K562 (cell line): ENCODE data around the gene DBNDD2. TPM values are rescaled to one million over a fixed set of nuclear protein-coding genes. Genes with fewer than 3 reads are reported as not detected.

Experiments
- ATAC-seq: fragments of 200-7000 bp; cut with Tn5 transposase; 3 replicates; pipeline ENCODE4 v1.9.1; 2020; ENCODE audit warnings: moderate library complexity
- BruUV-seq: library from RNA; stranded (reverse); fragments of 400-500 nt; replicated peaks from 2 replicates; lab custom pipeline; 2021; lab: Mats Ljungman, UMichigan
- CTCF ChIA-PET: fragments of 300-600 bp; formaldehyde crosslinking; extraction: SDS; loops from one replicate; lab custom pipeline; 2021; ENCODE audit warnings: low intra/inter-chr PET ratio; lab: Yijun Ruan, JAX
- POLR2A ChIA-PET: fragments of 300-600, 350-650 bp; sonication (Branson Sonifier 250); formaldehyde crosslinking; extraction: SDS; loops from one replicate; lab custom pipeline; 2021; ENCODE audit warnings: antibody characterized with exemption, inconsistent platforms; lab: Yijun Ruan, JAX
- DNase-seq, 4 experiments: peaks; one replicate each; pipeline versions ENCODE4 v3.0.0 to v3.0.0-alpha.2; 2011 to 2018; ENCODE audit warnings: low spot score in 3 of 4, mixed read lengths in 3 of 4; ENCODE audit errors: extremely low read depth in 1 of 4
- FAIRE-seq: peaks from 2 replicates; lab custom pipeline; 2011; peaks lifted over from hg19 to GRCh38; lab: Jason Lieb, UNC
- H2AFZ ChIP-seq: 2 replicates; pipeline ENCODE4 v1.6.0; 2011; ENCODE audit warnings: low read depth, low read length, control low read depth, inconsistent platforms
- H3K27ac ChIP-seq: fragments of 200-600 bp; 3 replicates; pipeline ENCODE4 v1.8.0; 2011; ENCODE audit warnings: low read depth, mild to moderate bottlenecking, control low read depth, inconsistent platforms, low read length, moderate library complexity, mixed read lengths; ENCODE audit errors: extremely low read depth
- H3K27me3 ChIP-seq, 2 experiments: fragments of 300-600 bp in 1 of 2; 2 replicates in 1 of 2; 3 replicates in 1 of 2; pipeline versions ENCODE4 v1.6.0 to v1.8.0; 2011; ENCODE audit warnings: inconsistent platforms in 2 of 2, low read length in 2 of 2, mild to moderate bottlenecking in 1 of 2, mixed read lengths in 1 of 2, moderate library complexity in 1 of 2; ENCODE audit not compliant: control insufficient read depth in 2 of 2, insufficient read depth in 2 of 2
- H3K36me3 ChIP-seq: fragments of 300-600 bp; 3 replicates; pipeline ENCODE4 v1.8.0; 2011; ENCODE audit warnings: mild to moderate bottlenecking, low read length, inconsistent platforms; ENCODE audit not compliant: control insufficient read depth, insufficient read depth
- H3K4me1 ChIP-seq, 2 experiments: fragments of 200-600 bp in 1 of 2; replicated peaks in 1 of 2; 2 replicates in 1 of 2; 3 replicates in 1 of 2; pipeline versions ENCODE4 v1.5.1 to v1.8.0; 2011; ENCODE audit warnings: inconsistent platforms in 2 of 2, low read length in 2 of 2, mild to moderate bottlenecking in 1 of 2, mixed read lengths in 1 of 2, moderate library complexity in 1 of 2; ENCODE audit not compliant: control insufficient read depth in 2 of 2, insufficient read depth in 2 of 2
- H3K4me2 ChIP-seq: 2 replicates; pipeline ENCODE4 v1.6.1; 2011; ENCODE audit warnings: low read length, control low read depth, inconsistent platforms, mixed read lengths; ENCODE audit not compliant: insufficient read depth
- H3K4me3 ChIP-seq: fragments of 200-600 bp; sonication (generic), shearing (Covaris generic); 2 replicates; pipeline ENCODE4 v1.5.1; 2016; ENCODE audit warnings: control low read depth, inconsistent platforms
- H3K79me2 ChIP-seq: fragments of 200-600 bp; 3 replicates; pipeline ENCODE4 v1.8.0; 2011; ENCODE audit warnings: low read length, inconsistent platforms; ENCODE audit not compliant: control insufficient read depth, insufficient read depth
- H3K9ac ChIP-seq, 2 experiments: 2 replicates each; pipeline versions ENCODE4 v1.6.0 to v1.6.1; 2011; ENCODE audit warnings: low read depth in 2 of 2, low read length in 2 of 2, control low read depth in 1 of 2, inconsistent platforms in 1 of 2, mild to moderate bottlenecking in 1 of 2, mixed read lengths in 1 of 2; ENCODE audit not compliant: insufficient read depth in 1 of 2
- H3K9me1 ChIP-seq: one replicate; pipeline ENCODE4 v1.6.0; 2011; ENCODE audit warnings: inconsistent platforms, mild to moderate bottlenecking, low read length, moderate library complexity; ENCODE audit not compliant: control insufficient read depth, insufficient read depth
- H3K9me3 ChIP-seq: replicated peaks from 2 replicates; pipeline ENCODE4 v1.5.1; 2011; ENCODE audit warnings: low read depth, low read length, inconsistent platforms; ENCODE audit not compliant: control insufficient read depth, insufficient read depth
- H4K20me1 ChIP-seq: replicated peaks from 2 replicates; pipeline ENCODE4 v1.6.1; 2011; ENCODE audit warnings: low read length, inconsistent platforms, mixed read lengths; ENCODE audit not compliant: control insufficient read depth, insufficient read depth
- GABPA ChIP-seq: fragments of 200-800 bp; sonication (Bioruptor generic); conservative IDR thresholded peaks from 2 replicates; pipeline ENCODE4 v1.6.1; 2016; ENCODE audit warnings: low read depth, missing genetic modification characterization, missing compliant biosample characterization
- GATA2 ChIP-seq: sonication (generic); formaldehyde crosslinking; IDR thresholded peaks from 2 replicates; pipeline ENCODE4 v1.4.0; 2020; ENCODE audit warnings: mild to moderate bottlenecking, missing genetic modification reagents
- MCM7 ChIP-seq, 2 experiments: fragments of 450-650 bp; IDR thresholded peaks; 2 replicates each; pipeline ENCODE4 v1.6.1; 2016 to 2018
- RBM15 ChIP-seq: fragments of 200-400 bp; formaldehyde crosslinking; IDR thresholded peaks from 2 replicates; pipeline ENCODE4 v1.6.1; 2018; ENCODE audit warnings: mild to moderate bottlenecking, low read length, moderate library complexity; ENCODE audit not compliant: insufficient read depth
- RCOR1 ChIP-seq, 2 experiments: IDR thresholded peaks; 2 replicates each; pipeline ENCODE4 v1.6.1; 2012; ENCODE audit warnings: low read depth in 2 of 2, low read length in 2 of 2, borderline replicate concordance in 1 of 2, improper control_type of control experiment in 1 of 2
- SNIP1 ChIP-seq: fragments of 450-650 bp; IDR thresholded peaks from 2 replicates; pipeline ENCODE4 v1.7.1; 2017; ENCODE audit warnings: low read depth, mild to moderate bottlenecking
- SRSF1 ChIP-seq: fragments of 200-400 bp; formaldehyde crosslinking; IDR thresholded peaks from 2 replicates; pipeline ENCODE4 v1.6.1; 2017; ENCODE audit warnings: mild to moderate bottlenecking, low read depth, low read length, moderate library complexity
- TGIF2 ChIP-seq: sonication (generic); formaldehyde crosslinking; IDR thresholded peaks from 2 replicates; pipeline ENCODE4 v1.8.1; 2022; ENCODE audit warnings: mild to moderate bottlenecking, missing genetic modification reagents, moderate library complexity
- ZNF12 ChIP-seq: sonication (generic); formaldehyde crosslinking; IDR thresholded peaks from 2 replicates; pipeline ENCODE4 v1.4.0; 2020; ENCODE audit warnings: mild to moderate bottlenecking, missing genetic modification reagents
- ZSCAN32 ChIP-seq: fragments of 450-650 bp; formaldehyde crosslinking; IDR thresholded peaks from 2 replicates; pipeline ENCODE4 v1.4.0; 2020; ENCODE audit warnings: mild to moderate bottlenecking, moderate library complexity
- WGBS: fragments of 100-300 bp; shearing (Covaris generic); methylation state at CpG from one replicate; pipeline ENCODE4 v1.1.6; 2016; ENCODE audit warnings: low coverage, mixed read lengths; ENCODE audit not compliant: insufficient coverage; ENCODE audit errors: missing lambda C conversion rate; 5-methylcytosine and 5-hydroxymethylcytosine counted together
- in situ Hi-C: fragments of 300-500 bp; cut with MboI; formaldehyde crosslinking; loops from 4 replicates; pipeline ENCODE4 v1.15.0; 2018; ENCODE audit warnings: inconsistent platforms, mixed read lengths
- intact Hi-C: fragments of 100-400 bp; cut with micrococcal nuclease; formaldehyde crosslinking; loops from 2 replicates; pipeline ENCODE4 v1.14.2; 2022
- polyA plus RNA-seq, 8 experiments: library from polyadenylated mRNA; depleted of rRNA in 4 of 8; stranded (reverse) in 5 of 8; unstranded in 3 of 8; fragments of >200 nt; fragmentation: Nextera tagmentation in 2 of 8; fragmentation: Illumina TruSeq in 1 of 8; extraction: Ambion mirVana in 2 of 8; extraction: Trizol in 1 of 8; gene quantifications; 2 replicates each; pipeline versions ENCODE4 v1.2.1 to v1.2.3, GENCODE V29; 2011 to 2014; ENCODE audit warnings: inconsistent platforms in 1 of 8, missing spikeins in 1 of 8
- total RNA-seq, 7 experiments: library from RNA; depleted of rRNA in 6 of 7; stranded (reverse); fragments of >200 nt in 6 of 7; fragmentation: Illumina TruSeq in 2 of 7; extraction: Trizol in 2 of 7; gene quantifications; 2 replicates each; pipeline versions ENCODE4 v1.2.1 to v1.2.3, GENCODE V29; 2011 to 2021; ENCODE audit warnings: low replicate concordance in 1 of 7
- TF ChIP-seq, protein P1 (sequence below): fragments of 450-650 bp; formaldehyde crosslinking; IDR thresholded peaks from 2 replicates; pipeline ENCODE4 v1.4.0; 2020; ENCODE audit warnings: mild to moderate bottlenecking, moderate library complexity

DBNDD2 gene
- total and polyA plus RNA-seq, 9 of the 15 experiments (the other 6 are each of a cell fraction or from before 2014, with no cell fraction given), result 12.8 to 64.0 (median 35.8) TPM

DNA sequence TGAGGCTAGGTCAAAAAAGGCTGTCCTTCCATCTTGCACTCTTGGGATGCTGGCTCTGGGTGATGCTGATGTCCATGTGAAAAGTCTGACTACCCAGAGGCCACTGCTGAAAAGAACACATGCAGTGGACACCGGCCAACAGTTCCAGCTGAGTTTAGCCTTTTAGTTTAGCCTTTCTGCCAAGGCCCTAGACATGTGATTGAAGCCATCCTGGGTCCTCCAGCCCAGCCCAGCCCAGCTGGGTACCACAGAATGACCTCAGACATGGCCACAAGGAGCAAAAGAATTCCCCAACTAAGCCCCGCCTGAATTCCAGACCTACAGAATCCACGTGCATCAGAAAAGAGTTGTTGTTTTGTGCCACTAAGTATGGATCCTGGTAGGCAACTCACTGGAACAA lies 25.2 kb downstream of the DBNDD2 start:
- WGBS, result 47% methylated on average over 2 of the region's 3 CpGs
- no peaks in the 10 kb centered on the region for H3K27me3 ChIP-seq
- FAIRE-seq, result no peak
- ATAC-seq, result no peak
- no peak overlapping the region for H2AFZ ChIP-seq
- BruUV-seq, result no TSS peak
- H3K27ac ChIP-seq, result no peak overlapping the region
- no peak overlapping the region for H3K4me2 ChIP-seq
- ChIA-PET CTCF (interaction anchor here (0.7 kb wide), 1 partner anchor 112 kb away, joined by 6 read pairs; no protein-coding TSS in a partner anchor), POLR2A (interaction anchor here (1.2 kb wide), 1 partner anchor 59 kb away, joined by 4 read pairs; no protein-coding TSS in a partner anchor)
- no peaks in the 10 kb centered on the region for H4K20me1 ChIP-seq
- no peaks in the 10 kb centered on the region for H3K9me1 ChIP-seq
- H3K9me3 ChIP-seq, result no peaks in the 10 kb centered on the region
- in situ Hi-C loops, result no loop called here
- no peak overlapping the region for H3K9ac ChIP-seq
- DNase-seq, result no peak
- intact Hi-C loops, result no loop called here
- TF ChIP-seq GATA2 (CRISPR knock-in tag), result no peak
- no peak for TF ChIP-seq SRSF1
- no peak for TF ChIP-seq RBM15
- TF ChIP-seq GABPA (tag), result no peak
- no peak for TF ChIP-seq RCOR1 (IDR thresholded peaks at IDR 0.05; ENCODE audit: borderline replicate concordance in 1 of 2, low read depth in 2 of 2, low read length in 2 of 2)
- H3K4me3 ChIP-seq, result no peak overlapping the region
- peaks cover 3 to 6% of the 10 kb centered on the region in 2 experiments; a peak in 2 of 5 replicates for H3K4me1 ChIP-seq
- H3K79me2 ChIP-seq, result no peaks in the 10 kb centered on the region
- H3K36me3 ChIP-seq, result no peaks in the 10 kb centered on the region

DNA sequence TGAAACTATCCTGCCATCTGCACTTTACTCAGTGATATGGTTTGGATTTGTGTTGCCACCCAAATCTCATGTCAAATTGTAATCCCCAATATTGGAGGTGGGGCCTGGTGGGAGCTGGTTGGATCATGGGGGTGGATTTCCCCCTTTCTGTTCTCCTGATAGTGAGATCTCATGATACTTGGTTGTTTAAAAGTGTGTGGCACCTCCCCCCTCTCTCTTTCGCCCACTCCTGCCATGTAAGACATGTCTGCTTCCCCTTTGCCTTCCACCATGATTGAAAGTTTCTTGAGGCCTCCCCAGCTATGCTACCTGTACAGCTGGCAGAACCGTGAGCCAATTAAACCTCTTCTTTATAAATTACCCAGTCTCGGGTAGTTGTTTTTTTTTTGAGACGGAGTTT lies 25.9 kb downstream of the DBNDD2 start:
- in situ Hi-C loops, result no loop called here
- Histone ChIP-seq H3K79me2 (no peaks in the 10 kb centered on the region), H3K4me2 (no peak overlapping the region), H4K20me1 (no peaks in the 10 kb centered on the region), H3K4me3 (no peak overlapping the region), H2AFZ (no peak overlapping the region), H3K9ac (no peak overlapping the region), H3K27me3 (no peaks in the 10 kb centered on the region), H3K4me1 (peaks cover 3 to 6% of the 10 kb centered on the region in 2 experiments; a peak in 2 of 5 replicates), H3K36me3 (no peaks in the 10 kb centered on the region), H3K9me3 (no peaks in the 10 kb centered on the region), H3K27ac (no peak overlapping the region), H3K9me1 (no peaks in the 10 kb centered on the region)
- DNase-seq (no peak), ATAC-seq (no peak), FAIRE-seq (no peak)
- no TSS peak for BruUV-seq
- CTCF ChIA-PET, result interaction anchor here (0.7 kb wide), 2 partner anchors 111 to 113 kb away, joined by 3 to 6 read pairs; no protein-coding TSS in a partner anchor
- intact Hi-C loops, result no loop called here
- POLR2A ChIA-PET, result no interaction called here
- WGBS, result 47% methylated on average over 3 of the region's 4 CpGs
- TF ChIP-seq SNIP1 (no peak), MCM7 (IDR thresholded peaks at IDR 0.05) (no peak), ZSCAN32 (no peak), TGIF2 (CRISPR knock-in tag) (no peak), ZNF12 (CRISPR knock-in tag) (no peak)
- TF ChIP-seq, protein P1, sequence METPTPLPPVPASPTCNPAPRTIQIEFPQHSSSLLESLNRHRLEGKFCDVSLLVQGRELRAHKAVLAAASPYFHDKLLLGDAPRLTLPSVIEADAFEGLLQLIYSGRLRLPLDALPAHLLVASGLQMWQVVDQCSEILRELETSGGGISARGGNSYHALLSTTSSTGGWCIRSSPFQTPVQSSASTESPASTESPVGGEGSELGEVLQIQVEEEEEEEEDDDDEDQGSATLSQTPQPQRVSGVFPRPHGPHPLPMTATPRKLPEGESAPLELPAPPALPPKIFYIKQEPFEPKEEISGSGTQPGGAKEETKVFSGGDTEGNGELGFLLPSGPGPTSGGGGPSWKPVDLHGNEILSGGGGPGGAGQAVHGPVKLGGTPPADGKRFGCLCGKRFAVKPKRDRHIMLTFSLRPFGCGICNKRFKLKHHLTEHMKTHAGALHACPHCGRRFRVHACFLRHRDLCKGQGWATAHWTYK, result no peak
